ENCODE measurements around the gene ZNF335.

The ZNF335 gene

GRCh38 chr20:45909336-45909808 is 62.6 kb downstream of the ZNF335 start:
- intact Hi-C loops (cut with DNase I; ENCODE audit: low total_unique reads), result no loop called here
- no peak for TF ChIP-seq CTCF (IDR thresholded peaks at IDR 0.05)
- Histone ChIP-seq H3K36me3 (peaks cover 0 to 8% (median 3%) of the 10 kb centered on the region in 3 donors), H3K9me3 (no peaks in the 10 kb centered on the region), H3K27me3 (peaks cover 0 to 13% of the 10 kb centered on the region in 2 donors), H3K27ac (no peak overlapping the region), H3K4me1 (peaks cover 0 to 20% (median 20%) of the 10 kb centered on the region in 4 donors), H3K4me3 (no peak overlapping the region)
- no peak for DNase-seq

- Histone ChIP-seq H3K4me1 (peaks cover 0 to 20% (median 20%) of the 10 kb centered on the region in 4 donors), H3K27ac (no peak overlapping the region), H3K27me3 (peaks cover 0 to 9% of the 10 kb centered on the region in 2 donors), H3K4me3 (no peak overlapping the region), H3K36me3 (peaks cover 0 to 9% (median 4%) of the 10 kb centered on the region in 3 donors), H3K9me3 (no peaks in the 10 kb centered on the region)
- intact Hi-C loops (cut with DNase I; ENCODE audit: low total_unique reads), result no loop called here
- no peak for DNase-seq
- no peak for TF ChIP-seq CTCF (IDR thresholded peaks at IDR 0.05)
Observed at GRCh38 chr20:45908084-45908483, 63.9 kb downstream of the ZNF335 start.

DNA sequence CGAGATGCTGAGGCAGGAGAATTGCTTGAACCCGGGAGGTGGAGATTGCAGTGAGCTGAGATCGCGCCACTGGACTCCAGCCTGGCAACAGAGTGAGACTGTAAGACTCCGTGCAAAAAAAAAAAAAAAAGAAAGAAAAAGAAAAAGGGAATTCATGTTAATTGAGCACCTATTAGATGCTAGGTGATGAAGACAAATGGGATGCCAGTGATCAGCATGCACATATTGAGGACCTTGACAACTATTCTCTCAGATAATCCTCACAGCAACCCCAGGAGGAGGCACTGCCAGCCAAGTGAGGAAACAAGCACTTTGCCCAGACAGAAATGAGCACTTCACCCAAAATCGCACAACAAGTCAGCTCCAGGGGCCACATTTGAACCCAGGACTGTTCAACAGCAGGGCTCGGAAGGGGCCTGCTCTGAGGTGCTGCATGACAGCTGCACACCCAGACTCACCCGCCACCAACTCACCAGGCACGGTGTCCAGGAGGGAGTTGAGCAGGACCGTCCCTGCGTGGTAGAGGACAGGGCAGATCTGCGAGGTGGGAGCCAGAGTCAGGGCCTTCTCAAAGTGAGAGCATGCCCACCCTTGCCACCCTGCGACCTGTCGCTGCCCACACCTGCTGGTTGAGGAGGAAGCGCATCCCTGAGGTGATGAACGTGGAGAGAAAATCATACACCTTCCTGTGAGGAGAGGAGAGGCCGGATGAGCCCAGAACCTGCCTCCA is 64.6 kb downstream of the ZNF335 start:
- peaks cover 0 to 9% (median 4%) of the 10 kb centered on the region in 3 donors for H3K36me3 ChIP-seq
- no peak for TF ChIP-seq CTCF (IDR thresholded peaks at IDR 0.05)
- no peak overlapping the region for H3K27ac ChIP-seq
- H3K4me3 ChIP-seq, result no peak overlapping the region
- peaks cover 0 to 14% (median 14%) of the 10 kb centered on the region in 4 donors for H3K4me1 ChIP-seq
- peaks cover 0 to 2% of the 10 kb centered on the region in 2 donors for H3K27me3 ChIP-seq
- no peak for DNase-seq
- intact Hi-C loops (cut with DNase I; ENCODE audit: low total_unique reads), result no loop called here
- H3K9me3 ChIP-seq, result no peaks in the 10 kb centered on the region

DNA sequence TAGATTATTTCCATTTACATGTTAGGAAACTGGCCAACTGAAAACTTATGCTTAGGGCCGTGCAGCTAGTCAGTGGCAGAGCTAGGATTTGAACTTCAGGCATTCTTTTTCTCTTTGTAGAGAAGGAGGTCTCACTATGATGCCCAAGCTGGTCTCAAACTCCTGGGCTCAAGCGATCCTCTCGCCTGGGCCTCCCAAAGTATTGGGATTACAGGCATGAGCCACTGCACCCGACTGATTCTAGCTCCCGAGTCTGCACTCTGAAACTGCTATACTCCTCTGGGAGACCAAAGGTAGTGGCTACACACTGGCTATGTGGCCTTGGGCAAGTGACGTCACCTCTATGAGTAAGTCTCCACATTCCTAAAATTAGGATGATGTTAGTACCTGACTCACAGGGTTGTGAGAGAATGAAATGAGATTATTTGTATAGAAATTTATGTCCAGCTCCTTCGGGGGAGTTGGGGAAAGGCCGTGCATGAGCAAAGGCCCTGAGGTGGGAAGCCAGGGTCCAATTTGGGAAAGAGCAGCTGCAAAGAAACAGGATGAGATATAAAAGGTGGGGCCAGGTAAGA is 66.4 kb downstream of the ZNF335 start:
- H3K36me3 ChIP-seq, result peaks cover 0 to 18% (median 13%) of the 10 kb centered on the region in 3 donors

More for the DNA sequence above, 66.4 kb downstream of the ZNF335 start:
- no peaks in the 10 kb centered on the region for H3K27me3 ChIP-seq
- no peaks in the 10 kb centered on the region for H3K4me1 ChIP-seq
- no peak overlapping the region for H3K4me3 ChIP-seq
- DNase-seq, result no peak
- TF ChIP-seq CTCF (IDR thresholded peaks at IDR 0.05), result no peak
- H3K9me3 ChIP-seq, result no peaks in the 10 kb centered on the region
- no peak overlapping the region for H3K27ac ChIP-seq
- intact Hi-C loops (cut with DNase I; ENCODE audit: low total_unique reads), result no loop called here
